Neuronal stem cell (in vitro differentiated cells): ENCODE measurements around the gene GSX2.
A peak's percentile ranks its signal among the peaks of the same experiment; 100 is the strongest.

Experiments used
- DNase-seq: peaks from one replicate; pipeline ENCODE4 v3.0.0-alpha.2; 2013; ENCODE audit warnings: low spot score
- H2AFZ ChIP-seq: one replicate; pipeline ENCODE4 v1.6.1; 2013; ENCODE audit warnings: mild to moderate bottlenecking, low read length, inconsistent platforms
- H2AK5ac ChIP-seq: 2 replicates; pipeline ENCODE4 v1.6.1; 2013; ENCODE audit warnings: low read depth, mild to moderate bottlenecking, inconsistent platforms, low read length, moderate library complexity, mixed read lengths
- H2BK120ac ChIP-seq: 2 replicates; pipeline ENCODE4 v1.6.1; 2013; ENCODE audit warnings: low read depth, mild to moderate bottlenecking, inconsistent platforms, low read length, moderate library complexity, mixed read lengths
- H2BK12ac ChIP-seq: one replicate; pipeline ENCODE4 v1.6.1; 2013; ENCODE audit warnings: low read length, inconsistent platforms
- H2BK15ac ChIP-seq: 2 replicates; pipeline ENCODE4 v1.6.1; 2013; ENCODE audit warnings: mild to moderate bottlenecking, low read length, inconsistent platforms, mixed read lengths
- H2BK5ac ChIP-seq: one replicate; pipeline ENCODE4 v1.6.1; 2013; ENCODE audit warnings: inconsistent platforms, mild to moderate bottlenecking, low read length, moderate library complexity
- H3K14ac ChIP-seq: one replicate; pipeline ENCODE4 v1.6.1; 2013; ENCODE audit warnings: low read length, inconsistent platforms
- H3K18ac ChIP-seq: 2 replicates; pipeline ENCODE4 v1.6.1; 2013; ENCODE audit warnings: low read length, inconsistent platforms
- H3K23ac ChIP-seq: 2 replicates; pipeline ENCODE4 v1.6.1; 2013; ENCODE audit warnings: low read depth, mild to moderate bottlenecking, mixed read lengths, low read length, inconsistent platforms; ENCODE audit not compliant: poor library complexity
- H3K27ac ChIP-seq: replicated peaks from 3 replicates; pipeline ENCODE4 v1.5.1; 2013; ENCODE audit warnings: low read length, inconsistent platforms
- H3K27me3 ChIP-seq, 3 experiments: 2 replicates each; pipeline ENCODE4 v1.6.1; 2013; ENCODE audit warnings: low read length in 3 of 3, mild to moderate bottlenecking in 2 of 3, inconsistent platforms in 1 of 3, low read depth in 1 of 3, mixed read lengths in 1 of 3, moderate library complexity in 1 of 3; ENCODE audit not compliant: control insufficient read depth in 3 of 3, insufficient read depth in 3 of 3
- H3K36me3 ChIP-seq, 2 donors: replicated peaks in 1 of 2; 2 replicates each; pipeline ENCODE4 v1.6.1; 2013; ENCODE audit warnings: low read length in 2 of 2; ENCODE audit not compliant: control insufficient read depth in 2 of 2, insufficient read depth in 2 of 2
- H3K4ac ChIP-seq: 2 replicates; pipeline ENCODE4 v1.6.1; 2013; ENCODE audit warnings: inconsistent platforms, mild to moderate bottlenecking, low read length, moderate library complexity
- H3K4me1 ChIP-seq, 2 donors: 1 replicate in 1 of 2; 2 replicates in 1 of 2; pipeline ENCODE4 v1.6.1; 2013; ENCODE audit warnings: low read length in 2 of 2, low read depth in 1 of 2; ENCODE audit not compliant: control insufficient read depth in 2 of 2, insufficient read depth in 1 of 2
- H3K4me2 ChIP-seq: one replicate; pipeline ENCODE4 v1.6.1; 2013; ENCODE audit warnings: mild to moderate bottlenecking, low read length, inconsistent platforms; ENCODE audit not compliant: insufficient read depth, poor library complexity, severe bottlenecking
- H3K4me3 ChIP-seq, 2 donors: 2 replicates each; pipeline ENCODE4 v1.5.1; 2013; ENCODE audit warnings: low read length in 2 of 2, mild to moderate bottlenecking in 2 of 2, inconsistent platforms in 1 of 2, moderate library complexity in 1 of 2
- H3K79me1 ChIP-seq: one replicate; pipeline ENCODE4 v1.6.1; 2013; ENCODE audit warnings: low read depth, mild to moderate bottlenecking, inconsistent platforms, low read length, moderate library complexity
- H3K9ac ChIP-seq: one replicate; pipeline ENCODE4 v1.6.1; 2013; ENCODE audit warnings: mild to moderate bottlenecking, low read depth, low read length, inconsistent platforms; ENCODE audit not compliant: poor library complexity
- H3K9me3 ChIP-seq, 2 donors: replicated peaks in 1 of 2; 2 replicates each; pipeline versions ENCODE3 to v1.6.1; 2013; ENCODE audit warnings: low read length in 2 of 2, mild to moderate bottlenecking in 2 of 2, inconsistent platforms in 1 of 2, low read depth in 1 of 2, mixed read lengths in 1 of 2, moderate library complexity in 1 of 2; ENCODE audit not compliant: control insufficient read depth in 2 of 2, insufficient read depth in 1 of 2
- H4K8ac ChIP-seq: one replicate; pipeline ENCODE4 v1.6.1; 2013; ENCODE audit warnings: low read depth, mild to moderate bottlenecking, inconsistent platforms, low read length, moderate library complexity
- H4K91ac ChIP-seq: one replicate; pipeline ENCODE4 v1.6.1; 2013; ENCODE audit warnings: low read length, low read depth, mild to moderate bottlenecking, inconsistent platforms; ENCODE audit not compliant: poor library complexity
- WGBS, 2 donors: extraction: QIAGEN DNeasy Blood & Tissue Kit; methylation state at CpG; one replicate each; pipeline ENCODE4 v1.1.7; 2013; ENCODE audit warnings: missing lambda C conversion rate in 2 of 2, mixed read lengths in 1 of 2; ENCODE audit not compliant: insufficient read length in 2 of 2, insufficient replicate concordance in 1 of 2; ENCODE audit errors: extremely low coverage in 2 of 2; 5-methylcytosine and 5-hydroxymethylcytosine counted together

The GSX2 gene

DNA sequence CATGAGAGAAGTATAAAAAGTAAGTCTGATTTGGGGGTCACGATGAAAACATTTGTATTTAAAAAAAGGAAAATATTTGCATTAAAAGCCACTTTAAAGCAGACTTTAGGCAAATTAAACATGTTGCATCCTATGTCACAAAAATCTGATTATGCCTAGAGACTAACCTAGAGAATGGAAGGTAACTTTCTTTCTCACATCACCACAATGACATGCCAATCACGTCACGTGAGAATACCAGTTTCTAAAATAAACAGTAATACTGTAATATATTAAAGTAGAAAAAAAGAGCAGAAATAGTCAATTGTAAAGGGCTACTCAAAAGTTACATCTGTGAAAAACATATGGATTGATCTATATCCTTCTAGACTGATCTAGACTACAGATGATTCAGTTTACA, 38.9 kb upstream of the GSX2 start:
- Histone ChIP-seq H3K4me2 (no peak overlapping the region), H3K4me3 (no peak overlapping the region), H3K36me3 (no peaks in the 10 kb centered on the region), H4K91ac (no peak overlapping the region), H4K8ac (no peak overlapping the region), H3K27ac (no peak overlapping the region), H3K14ac (no peak overlapping the region), H2AK5ac (no peak overlapping the region), H3K4ac (no peak overlapping the region), H3K18ac (no peak overlapping the region), H2BK5ac (no peak overlapping the region), H3K9me3 (no peaks in the 10 kb centered on the region), H2AFZ (no peak overlapping the region), H3K4me1 (peaks cover 0 to 4% of the 10 kb centered on the region in 2 donors), H3K23ac (no peak overlapping the region), H3K27me3 (peaks cover 0 to 4% (median 0%) of the 10 kb centered on the region in 3 experiments), H2BK15ac (no peak overlapping the region), H2BK12ac (no peak overlapping the region), H2BK120ac (no peak overlapping the region), H3K79me1 (peaks cover 3% of the 10 kb centered on the region), H3K9ac (no peak overlapping the region)
- no CpG with 5 or more reads among the region's 3 CpGs for WGBS, 2 donors
- DNase-seq = no peak

- no peak overlapping the region for H2BK120ac ChIP-seq
- no CpG with 5 or more reads among the region's 1 CpG for WGBS, 2 donors
Observed at GRCh38 chr4:54061873-54062272, 38.1 kb upstream of the GSX2 start.

GRCh38 chr4:54062392-54062791, 37.6 kb upstream of the GSX2 start:
- no CpG with 5 or more reads among the region's 3 CpGs for WGBS, 2 donors
- no peak for DNase-seq
- Histone ChIP-seq H3K27ac (no peak overlapping the region), H2AFZ (no peak overlapping the region), H2BK5ac (no peak overlapping the region), H3K36me3 (no peaks in the 10 kb centered on the region), H3K27me3 (peaks cover 0 to 14% (median 0%) of the 10 kb centered on the region in 3 experiments), H2BK120ac (no peak overlapping the region), H3K4me3 (peak overlapping the region in 1 of 2 donors; percentile 94), H3K4me1 (peaks cover 0 to 4% of the 10 kb centered on the region in 2 donors), H2AK5ac (no peak overlapping the region), H3K23ac (no peak overlapping the region), H4K91ac (no peak overlapping the region), H2BK15ac (no peak overlapping the region), H3K14ac (no peak overlapping the region), H3K4me2 (no peak overlapping the region), H2BK12ac (no peak overlapping the region), H3K9me3 (no peaks in the 10 kb centered on the region), H4K8ac (no peak overlapping the region), H3K79me1 (peaks cover 3% of the 10 kb centered on the region), H3K9ac (no peak overlapping the region), H3K4ac (no peak overlapping the region), H3K18ac (no peak overlapping the region)

More at GRCh38 chr4:54061873-54062272, 38.1 kb upstream of the GSX2 start:
- Histone ChIP-seq H4K8ac (no peak overlapping the region), H2AK5ac (no peak overlapping the region), H3K4me3 (no peak overlapping the region), H3K27me3 (peaks cover 0 to 12% (median 0%) of the 10 kb centered on the region in 3 experiments), H3K9me3 (no peaks in the 10 kb centered on the region), H3K27ac (no peak overlapping the region), H3K14ac (no peak overlapping the region), H3K4ac (no peak overlapping the region), H3K36me3 (no peaks in the 10 kb centered on the region), H3K4me2 (no peak overlapping the region), H3K4me1 (peaks cover 0 to 4% of the 10 kb centered on the region in 2 donors), H3K18ac (no peak overlapping the region), H3K9ac (no peak overlapping the region), H2BK15ac (no peak overlapping the region), H2BK5ac (no peak overlapping the region), H3K23ac (no peak overlapping the region), H4K91ac (no peak overlapping the region), H3K79me1 (peaks cover 3% of the 10 kb centered on the region), H2AFZ (no peak overlapping the region), H2BK12ac (no peak overlapping the region)
- DNase-seq = no peak

GRCh38 chr4:54063229-54063628, 36.7 kb upstream of the GSX2 start:
- H4K8ac ChIP-seq = no peak overlapping the region
- no peak overlapping the region for H2BK12ac ChIP-seq
- H3K9me3 ChIP-seq = no peaks in the 10 kb centered on the region
- no peak overlapping the region for H3K14ac ChIP-seq
- H3K27ac ChIP-seq = no peak overlapping the region
- no peak overlapping the region for H2BK120ac ChIP-seq
- H3K4me2 ChIP-seq = no peak overlapping the region
- no peak for DNase-seq
- no peak overlapping the region for H3K18ac ChIP-seq
- peaks cover 0 to 21% (median 0%) of the 10 kb centered on the region in 3 experiments for H3K27me3 ChIP-seq
- no peak overlapping the region for H2BK5ac ChIP-seq
- WGBS, 2 donors = no CpG with 5 or more reads among the region's 4 CpGs
- H2BK15ac ChIP-seq = no peak overlapping the region
- peaks cover 0 to 4% of the 10 kb centered on the region in 2 donors for H3K4me1 ChIP-seq
- no peaks in the 10 kb centered on the region for H3K36me3 ChIP-seq
- H3K4me3 ChIP-seq = peak overlapping the region in 1 of 2 donors; percentile 94
- no peak overlapping the region for H3K23ac ChIP-seq
- peak overlapping the region; percentile 96 for H2AFZ ChIP-seq
- H4K91ac ChIP-seq = no peak overlapping the region
- no peak overlapping the region for H3K9ac ChIP-seq
- peaks cover 3% of the 10 kb centered on the region for H3K79me1 ChIP-seq
- H2AK5ac ChIP-seq = no peak overlapping the region
- H3K4ac ChIP-seq = no peak overlapping the region
